ENCODE measurements around the gene GAGE12G. TPM values are rescaled to one million over a fixed set of nuclear protein-coding genes. Genes with fewer than 3 reads are reported as not detected.
"Not testable (repeated sequence)": the region's sequence is repeated elsewhere in the genome, so short reads cannot be mapped to it uniquely, and the experiment has no call there.

GAGE12G gene
- total RNA-seq, 1 experiment from 2014 or later = not detected

- H3K4me1 ChIP-seq (replicated peaks; ENCODE audit: insufficient read depth); H3K4me3 ChIP-seq; H3K79me2 ChIP-seq (ENCODE audit: low read depth); H3K9me3 ChIP-seq (ENCODE audit: insufficient read depth, low read depth); H2AFZ ChIP-seq; intact Hi-C loops (cut with micrococcal nuclease; ENCODE audit: unreplicated experiment); H3K36me3 ChIP-seq (ENCODE audit: low read depth); H3K4me2 ChIP-seq; H3K27me3 ChIP-seq (ENCODE audit: insufficient read depth, low read depth); H3K9me2 ChIP-seq (ENCODE audit: insufficient read depth); CTCF ChIA-PET; H3K27ac ChIP-seq; H4K20me1 ChIP-seq (ENCODE audit: insufficient read depth); DNase-seq; BruUV-seq (replicated peaks); POLR2A ChIA-PET (ENCODE audit: unreplicated experiment); H3F3A ChIP-seq (ENCODE audit: insufficient read depth, low read depth): not testable (repeated sequence)
Observed at GRCh38 chrX:49579649-49580048, 9.4 kb downstream of the GAGE12G start, which contains the start of gene GAGE12H. GAGE12H (plus strand) TSS chrX:49579949; CDS start chrX:49581104, 1,155 bp downstream.

DNA sequence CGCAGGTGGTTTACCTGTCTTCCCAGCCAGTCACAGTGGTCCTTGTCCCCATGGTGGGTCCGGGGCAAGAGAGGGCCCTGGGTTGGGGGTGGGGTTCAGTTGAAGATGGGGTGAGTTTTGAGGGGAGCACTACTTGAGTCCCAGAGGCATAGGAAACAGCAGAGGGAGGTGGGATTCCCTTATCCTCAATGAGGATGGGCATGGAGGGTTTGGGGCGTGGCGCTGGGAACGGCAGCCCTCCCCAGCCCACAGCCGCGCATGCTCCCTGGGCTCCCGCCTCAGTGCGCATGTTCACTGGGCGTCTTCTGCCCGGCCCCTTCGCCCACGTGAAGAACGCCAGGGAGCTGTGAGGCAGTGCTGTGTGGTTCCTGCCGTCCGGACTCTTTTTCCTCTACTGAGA, 19.0 kb downstream of the GAGE12G start, which contains the start of gene GAGE2A:
GAGE2A (plus strand) TSS at position 301 of the 400 bp plus-strand sequence. CDS start 1,155 bp downstream, outside the sequence.
- H3K9me3 ChIP-seq (ENCODE audit: insufficient read depth, low read depth); H3K9me2 ChIP-seq (ENCODE audit: insufficient read depth); POLR2A ChIA-PET (ENCODE audit: unreplicated experiment); H4K20me1 ChIP-seq (ENCODE audit: insufficient read depth); H3K27me3 ChIP-seq (ENCODE audit: insufficient read depth, low read depth); H3K36me3 ChIP-seq (ENCODE audit: low read depth); H3K4me1 ChIP-seq (replicated peaks; ENCODE audit: insufficient read depth); BruUV-seq (replicated peaks); H3F3A ChIP-seq (ENCODE audit: insufficient read depth, low read depth); H3K4me3 ChIP-seq; intact Hi-C loops (cut with micrococcal nuclease; ENCODE audit: unreplicated experiment); H2AFZ ChIP-seq; H3K27ac ChIP-seq; CTCF ChIA-PET; DNase-seq; H3K4me2 ChIP-seq; H3K79me2 ChIP-seq (ENCODE audit: low read depth): not testable (repeated sequence)

DNA sequence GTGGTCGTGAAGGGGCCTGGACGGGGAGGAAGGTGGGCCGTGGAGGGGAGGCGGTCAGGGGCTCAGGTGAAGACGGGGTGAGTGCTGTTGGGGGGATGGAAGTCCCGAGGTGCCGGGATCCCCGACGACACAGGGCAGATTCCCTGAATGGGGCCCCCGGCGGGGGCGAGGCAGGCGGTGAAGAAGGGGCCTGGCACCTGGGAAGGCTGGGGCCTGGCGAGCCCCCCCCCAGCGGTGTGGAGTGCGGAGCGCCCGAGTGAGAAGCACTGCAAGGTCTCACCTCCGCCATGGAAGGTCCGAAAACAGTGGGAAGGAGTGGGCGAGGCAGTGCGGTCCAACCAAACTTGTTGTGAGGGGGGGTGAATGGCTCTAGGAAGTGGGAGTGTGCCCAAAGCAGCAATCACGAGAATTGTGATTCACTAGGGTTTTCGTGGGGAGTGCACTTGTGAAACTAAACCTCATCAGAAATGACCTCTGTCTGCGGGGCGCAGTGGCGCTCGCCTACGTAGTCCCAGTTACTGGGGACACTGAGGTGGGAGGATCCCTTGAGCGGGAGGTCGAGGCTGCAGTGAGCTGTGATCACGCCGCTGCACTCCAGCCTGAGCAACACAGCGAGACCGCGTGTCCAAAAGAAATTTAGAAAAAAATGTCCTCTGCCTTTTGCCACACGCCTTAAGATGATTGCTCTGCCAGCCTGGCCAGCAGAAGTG, 19.7 kb downstream of the GAGE12G start:
- H3K9me3 ChIP-seq (ENCODE audit: insufficient read depth, low read depth); H3K4me3 ChIP-seq; H3F3A ChIP-seq (ENCODE audit: insufficient read depth, low read depth); H3K27ac ChIP-seq; H3K9me2 ChIP-seq (ENCODE audit: insufficient read depth); H3K79me2 ChIP-seq (ENCODE audit: low read depth); BruUV-seq (replicated peaks); CTCF ChIA-PET; H3K27me3 ChIP-seq (ENCODE audit: insufficient read depth, low read depth); intact Hi-C loops (cut with micrococcal nuclease; ENCODE audit: unreplicated experiment); POLR2A ChIA-PET (ENCODE audit: unreplicated experiment); H3K36me3 ChIP-seq (ENCODE audit: low read depth); H3K4me2 ChIP-seq; H3K4me1 ChIP-seq (replicated peaks; ENCODE audit: insufficient read depth); DNase-seq; H2AFZ ChIP-seq; H4K20me1 ChIP-seq (ENCODE audit: insufficient read depth): not testable (repeated sequence)

DNA sequence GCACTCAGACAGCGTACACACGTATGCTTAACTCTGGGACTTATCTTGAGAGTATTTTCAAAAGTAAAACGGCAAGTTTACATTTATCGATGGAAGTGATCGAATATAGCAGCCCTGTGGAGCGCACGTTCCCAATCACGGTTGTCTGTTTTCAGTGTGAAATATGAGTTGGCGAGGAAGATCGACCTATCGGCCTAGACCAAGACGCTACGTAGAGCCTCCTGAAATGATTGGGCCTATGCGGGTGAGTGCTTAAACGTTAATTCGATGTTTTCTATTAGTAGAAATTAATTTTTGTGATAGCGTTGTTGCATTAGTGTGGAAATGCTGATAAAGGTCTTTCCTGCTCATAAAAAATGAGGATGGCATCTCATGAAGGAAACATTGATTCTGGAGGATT, 20.3 kb downstream of the GAGE12G start:
- H3F3A ChIP-seq (ENCODE audit: insufficient read depth, low read depth); H3K4me3 ChIP-seq; DNase-seq; H2AFZ ChIP-seq; POLR2A ChIA-PET (ENCODE audit: unreplicated experiment); H3K79me2 ChIP-seq (ENCODE audit: low read depth); intact Hi-C loops (cut with micrococcal nuclease; ENCODE audit: unreplicated experiment); H3K4me2 ChIP-seq; H4K20me1 ChIP-seq (ENCODE audit: insufficient read depth); H3K36me3 ChIP-seq (ENCODE audit: low read depth); H3K9me3 ChIP-seq (ENCODE audit: insufficient read depth, low read depth); CTCF ChIA-PET; H3K4me1 ChIP-seq (replicated peaks; ENCODE audit: insufficient read depth); H3K9me2 ChIP-seq (ENCODE audit: insufficient read depth); BruUV-seq (replicated peaks); H3K27me3 ChIP-seq (ENCODE audit: insufficient read depth, low read depth); H3K27ac ChIP-seq: not testable (repeated sequence)

GRCh38 chrX:49598720-49599119, 28.5 kb downstream of the GAGE12G start, which contains the start of gene GAGE1:
GAGE1 (plus strand) TSS chrX:49599020; CDS start chrX:49600175, 1,155 bp downstream.
- H3K79me2 ChIP-seq (ENCODE audit: low read depth); H2AFZ ChIP-seq; H3K4me3 ChIP-seq; CTCF ChIA-PET; H4K20me1 ChIP-seq (ENCODE audit: insufficient read depth); H3K36me3 ChIP-seq (ENCODE audit: low read depth); H3K4me1 ChIP-seq (replicated peaks; ENCODE audit: insufficient read depth); DNase-seq; H3K27me3 ChIP-seq (ENCODE audit: insufficient read depth, low read depth); BruUV-seq (replicated peaks); H3K4me2 ChIP-seq; H3K27ac ChIP-seq; H3K9me2 ChIP-seq (ENCODE audit: insufficient read depth); H3F3A ChIP-seq (ENCODE audit: insufficient read depth, low read depth); H3K9me3 ChIP-seq (ENCODE audit: insufficient read depth, low read depth); POLR2A ChIA-PET (ENCODE audit: unreplicated experiment); intact Hi-C loops (cut with micrococcal nuclease; ENCODE audit: unreplicated experiment): not testable (repeated sequence)
